Neural progenitor cell (in vitro differentiated cells): ENCODE measurements around the gene TMEM94. TPM values are rescaled to one million over a fixed set of nuclear protein-coding genes. Genes with fewer than 3 reads are reported as not detected.

Experiments
- DNase-seq: peaks from one replicate; pipeline ENCODE4 v3.0.0-alpha.2; 2016; ENCODE audit warnings: low spot score
- H2AFZ ChIP-seq: fragments of 200-600 bp; sonication (generic); replicated peaks from 2 replicates; pipeline ENCODE4 v1.6.1; 2016; ENCODE audit warnings: antibody characterized with exemption
- H3F3A ChIP-seq: fragments of 200-600 bp; sonication (generic); 2 replicates; pipeline ENCODE4 v1.6.1; 2016; ENCODE audit warnings: antibody characterized with exemption, low read depth
- H3K27ac ChIP-seq: fragments of 200-600 bp; sonication (generic); 2 replicates; pipeline ENCODE4 v1.5.1; 2016; ENCODE audit warnings: mild to moderate bottlenecking
- H3K27me3 ChIP-seq: fragments of 200-600 bp; sonication (generic); 2 replicates; pipeline ENCODE4 v1.6.1; 2016; ENCODE audit warnings: mild to moderate bottlenecking, moderate library complexity
- H3K36me3 ChIP-seq: fragments of 200-600 bp; sonication (generic); 2 replicates; pipeline ENCODE4 v1.5.1; 2016
- H3K4me1 ChIP-seq: fragments of 200-600 bp; sonication (generic); 2 replicates; pipeline ENCODE4 v1.6.1; 2016; ENCODE audit warnings: mixed run types
- H3K4me2 ChIP-seq: fragments of 200-600 bp; sonication (generic); 2 replicates; pipeline ENCODE4 v1.6.1; 2016
- H3K4me3 ChIP-seq: fragments of 200-600 bp; sonication (generic); 2 replicates; pipeline ENCODE4 v1.5.1; 2016
- H3K79me2 ChIP-seq: fragments of 200-600 bp; sonication (generic); 2 replicates; pipeline ENCODE4 v1.6.1; 2016; ENCODE audit warnings: low read depth
- H3K9ac ChIP-seq: fragments of 200-600 bp; sonication (generic); 2 replicates; pipeline ENCODE4 v1.6.1; 2016
- H3K9me3 ChIP-seq: fragments of 200-600 bp; sonication (generic); 2 replicates; pipeline ENCODE4 v1.5.1; 2016; ENCODE audit warnings: low read depth
- H4K20me1 ChIP-seq: fragments of 200-600 bp; sonication (generic); 2 replicates; pipeline ENCODE4 v1.6.1; 2016; ENCODE audit warnings: low read depth
- H3K27ac Mint-ChIP-seq: 3 replicates; pipeline ENCODE4 v1.8.0; 2021; ENCODE audit warnings: mixed read lengths
- H3K27me3 Mint-ChIP-seq: 2 replicates; pipeline ENCODE4 v1.8.0; 2022; ENCODE audit warnings: low read depth, mild to moderate bottlenecking, inconsistent platforms, moderate library complexity, mixed read lengths; ENCODE audit not compliant: insufficient read depth
- H3K36me3 Mint-ChIP-seq: 3 replicates; pipeline ENCODE4 v1.8.0; 2021; ENCODE audit warnings: mixed read lengths
- H3K4me1 Mint-ChIP-seq: 3 replicates; pipeline ENCODE4 v1.8.0; 2021; ENCODE audit warnings: mixed read lengths
- H3K4me3 Mint-ChIP-seq: 3 replicates; pipeline ENCODE4 v1.8.0; 2021; ENCODE audit warnings: mild to moderate bottlenecking, moderate library complexity, mixed read lengths
- H3K9me3 Mint-ChIP-seq: 3 replicates; pipeline ENCODE4 v1.8.0; 2020; ENCODE audit warnings: mixed read lengths
- EZH2 ChIP-seq: fragments of 200-600 bp; sonication (generic); IDR thresholded peaks from 2 replicates; pipeline ENCODE4 v1.6.1; 2017; ENCODE audit warnings: antibody characterized with exemption, mild to moderate bottlenecking, moderate library complexity
- EZH2phosphoT487 ChIP-seq: fragments of 200-600 bp; sonication (generic); IDR thresholded peaks from 2 replicates; pipeline ENCODE4 v1.6.1; 2017; ENCODE audit warnings: antibody characterized with exemption
- total RNA-seq: library from RNA; depleted of rRNA; stranded (reverse); fragments of >200 nt; gene quantifications from 2 replicates; pipeline ENCODE4 v1.2.3, GENCODE V29; 2015; ENCODE audit warnings: low replicate concordance
- TF ChIP-seq, protein P1 (sequence below): fragments of 200-600 bp; sonication (generic); IDR thresholded peaks from 2 replicates; pipeline ENCODE4 v1.5.1; 2017; ENCODE audit warnings: antibody characterized with exemption, mild to moderate bottlenecking

TMEM94 gene
- total RNA-seq, 1 donor from 2014 or later, result 23.6 TPM

DNA sequence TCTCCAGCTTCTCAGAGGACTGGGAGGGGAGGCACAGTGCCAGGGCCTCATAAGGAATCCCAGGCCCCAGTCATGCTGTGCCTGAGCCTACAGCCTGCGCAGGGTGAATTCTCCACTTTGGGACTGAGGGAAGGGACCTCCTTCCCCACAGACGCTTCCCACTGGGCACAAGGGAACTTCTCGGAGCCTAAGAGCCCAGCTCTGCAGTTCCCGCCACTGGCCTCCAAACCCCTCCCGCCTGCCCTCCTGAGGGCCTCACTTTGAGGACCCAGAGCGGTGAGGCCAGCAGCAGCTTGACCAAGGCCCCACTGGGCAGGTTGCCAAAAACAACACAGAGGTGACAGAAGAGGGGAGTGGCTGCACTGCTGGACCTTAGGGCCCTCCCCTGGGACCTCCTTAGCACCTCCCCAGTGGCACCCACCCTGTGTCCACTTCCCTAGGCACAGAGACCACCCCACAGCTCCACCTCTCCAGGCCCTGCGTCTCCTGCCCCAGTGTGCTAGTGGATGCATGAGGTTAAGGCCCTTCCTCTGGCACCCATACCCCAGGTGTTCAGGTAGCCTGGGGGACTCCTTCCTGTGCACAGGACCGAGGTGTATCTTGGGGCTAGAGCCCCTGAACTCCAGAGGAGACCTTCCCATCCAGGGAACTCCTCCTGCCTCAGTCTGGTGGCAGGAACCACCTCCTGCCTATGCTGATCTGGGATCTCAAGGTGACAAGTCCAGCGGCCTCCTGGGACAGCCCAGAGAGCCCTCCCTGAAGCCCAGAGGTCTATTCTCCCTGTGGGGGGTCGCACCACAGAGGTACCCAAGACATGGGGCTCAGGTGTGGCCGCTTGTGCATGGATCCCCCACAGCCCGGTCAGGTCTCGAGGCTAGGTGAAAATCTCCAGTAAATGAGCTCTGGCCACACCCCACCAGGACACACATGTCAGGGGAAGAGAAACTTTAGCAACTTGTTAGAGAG is 55.5 kb downstream of the TMEM94 start:
- Mint-ChIP-seq H3K4me3 (peak overlapping the region; percentile 35), H3K4me1 (peaks cover 20% of the 10 kb centered on the region), H3K36me3 (peaks cover 2% of the 10 kb centered on the region), H3K27me3 (peaks cover 5% of the 10 kb centered on the region), H3K9me3 (no peaks in the 10 kb centered on the region), H3K27ac (no peak overlapping the region)
- H2AFZ ChIP-seq, result no peak overlapping the region
- H3K9ac ChIP-seq, result no peak overlapping the region
- no peaks in the 10 kb centered on the region for H3F3A ChIP-seq
- H3K4me3 ChIP-seq, result no peak overlapping the region
- H3K4me1 ChIP-seq, result no peaks in the 10 kb centered on the region
- H3K79me2 ChIP-seq, result peaks cover 18% of the 10 kb centered on the region
- no peak for DNase-seq
- H3K9me3 ChIP-seq, result no peaks in the 10 kb centered on the region
- no peaks in the 10 kb centered on the region for H3K36me3 ChIP-seq
- no peaks in the 10 kb centered on the region for H3K27me3 ChIP-seq
- no peak overlapping the region for H3K27ac ChIP-seq
- peaks cover 29% of the 10 kb centered on the region for H4K20me1 ChIP-seq
- H3K4me2 ChIP-seq, result no peak overlapping the region
- no peak for TF ChIP-seq EZH2phosphoT487
- no peak for TF ChIP-seq EZH2

DNA sequence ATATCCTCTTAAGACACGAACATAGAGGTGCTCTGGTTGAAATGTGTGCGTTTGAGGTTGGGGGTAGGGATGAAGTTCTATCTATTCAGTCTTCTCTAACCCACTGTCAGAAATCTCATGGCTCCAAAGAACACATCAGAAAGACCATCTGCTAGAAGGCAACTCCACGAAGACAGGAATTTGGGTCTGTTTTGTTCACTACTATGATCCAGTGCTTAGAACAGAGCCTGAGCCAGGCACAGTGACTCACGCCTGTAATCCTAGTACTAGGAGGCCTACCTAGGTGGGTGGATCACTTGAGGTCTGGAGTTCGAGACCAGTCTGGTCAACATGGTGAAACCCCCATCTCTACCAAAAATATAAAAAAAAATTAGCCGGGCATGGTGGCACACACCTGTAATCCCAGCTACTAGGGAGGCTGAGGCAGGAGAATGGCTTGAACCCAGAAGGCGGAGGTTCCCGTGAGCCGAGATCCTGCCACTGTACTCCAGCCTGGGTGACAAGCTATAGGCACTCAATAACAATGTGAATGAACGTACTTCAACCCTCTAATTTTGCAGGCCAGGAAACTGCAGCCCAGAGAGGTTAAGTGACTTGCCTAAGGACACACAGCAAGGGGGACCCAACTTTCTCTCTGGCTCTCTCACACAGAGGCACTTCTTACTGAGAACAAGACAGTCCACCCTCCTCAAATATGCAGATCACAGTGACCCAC is 56.6 kb downstream of the TMEM94 start:
- no peaks in the 10 kb centered on the region for H3K27me3 ChIP-seq
- no peaks in the 10 kb centered on the region for H3K36me3 ChIP-seq
- TF ChIP-seq, protein P1, sequence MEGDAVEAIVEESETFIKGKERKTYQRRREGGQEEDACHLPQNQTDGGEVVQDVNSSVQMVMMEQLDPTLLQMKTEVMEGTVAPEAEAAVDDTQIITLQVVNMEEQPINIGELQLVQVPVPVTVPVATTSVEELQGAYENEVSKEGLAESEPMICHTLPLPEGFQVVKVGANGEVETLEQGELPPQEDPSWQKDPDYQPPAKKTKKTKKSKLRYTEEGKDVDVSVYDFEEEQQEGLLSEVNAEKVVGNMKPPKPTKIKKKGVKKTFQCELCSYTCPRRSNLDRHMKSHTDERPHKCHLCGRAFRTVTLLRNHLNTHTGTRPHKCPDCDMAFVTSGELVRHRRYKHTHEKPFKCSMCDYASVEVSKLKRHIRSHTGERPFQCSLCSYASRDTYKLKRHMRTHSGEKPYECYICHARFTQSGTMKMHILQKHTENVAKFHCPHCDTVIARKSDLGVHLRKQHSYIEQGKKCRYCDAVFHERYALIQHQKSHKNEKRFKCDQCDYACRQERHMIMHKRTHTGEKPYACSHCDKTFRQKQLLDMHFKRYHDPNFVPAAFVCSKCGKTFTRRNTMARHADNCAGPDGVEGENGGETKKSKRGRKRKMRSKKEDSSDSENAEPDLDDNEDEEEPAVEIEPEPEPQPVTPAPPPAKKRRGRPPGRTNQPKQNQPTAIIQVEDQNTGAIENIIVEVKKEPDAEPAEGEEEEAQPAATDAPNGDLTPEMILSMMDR, result no peak
- TF ChIP-seq EZH2phosphoT487 (no peak), EZH2 (no peak)
- no peaks in the 10 kb centered on the region for H3K4me1 ChIP-seq
- H3K27ac ChIP-seq, result no peak overlapping the region
- peaks cover 18% of the 10 kb centered on the region for H3K79me2 ChIP-seq
- H3K4me2 ChIP-seq, result no peak overlapping the region
- no peak for DNase-seq
- peaks cover 5% of the 10 kb centered on the region for H3K36me3 Mint-ChIP-seq
- H3K4me3 ChIP-seq, result no peak overlapping the region
- peaks cover 3% of the 10 kb centered on the region for H3K27me3 Mint-ChIP-seq
- peak overlapping the region; percentile 25 for H3K27ac Mint-ChIP-seq
- no peaks in the 10 kb centered on the region for H3K9me3 ChIP-seq
- H2AFZ ChIP-seq, result no peak overlapping the region
- peak overlapping the region; percentile 89 for H3K4me3 Mint-ChIP-seq
- no peak overlapping the region for H3K9ac ChIP-seq
- H3F3A ChIP-seq, result peaks cover 7% of the 10 kb centered on the region
- H4K20me1 ChIP-seq, result peaks cover 41% of the 10 kb centered on the region
- H3K9me3 Mint-ChIP-seq, result no peaks in the 10 kb centered on the region
- H3K4me1 Mint-ChIP-seq, result peaks cover 31% of the 10 kb centered on the region

DNA sequence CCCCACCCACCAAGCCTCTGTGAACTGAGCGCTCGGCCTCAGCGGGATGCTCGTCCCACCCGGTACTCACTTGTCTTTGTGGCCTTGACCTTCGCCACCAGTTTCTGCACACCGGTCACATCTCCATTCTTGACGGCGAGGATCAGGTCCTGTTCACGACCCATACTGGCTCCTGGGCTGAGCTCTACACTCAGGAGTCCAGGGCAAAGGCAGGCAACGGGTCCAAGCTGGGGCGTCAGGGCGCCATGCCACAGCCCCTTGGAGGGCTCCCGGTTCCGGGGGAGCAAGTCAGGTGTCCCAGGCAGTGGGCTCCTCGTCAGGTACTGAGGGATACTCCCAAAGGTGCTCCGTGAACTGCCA is 57.2 kb downstream of the TMEM94 start:
- Histone ChIP-seq H3K79me2 (peaks cover 18% of the 10 kb centered on the region), H3K4me2 (no peak overlapping the region), H3K9ac (no peak overlapping the region), H3F3A (peaks cover 7% of the 10 kb centered on the region), H3K27ac (no peak overlapping the region), H2AFZ (no peak overlapping the region), H3K27me3 (no peaks in the 10 kb centered on the region), H3K36me3 (no peaks in the 10 kb centered on the region), H3K9me3 (no peaks in the 10 kb centered on the region), H3K4me1 (no peaks in the 10 kb centered on the region), H3K4me3 (no peak overlapping the region), H4K20me1 (peaks cover 44% of the 10 kb centered on the region)
- Mint-ChIP-seq H3K27me3 (peaks cover 3% of the 10 kb centered on the region), H3K9me3 (no peaks in the 10 kb centered on the region), H3K4me1 (peaks cover 33% of the 10 kb centered on the region), H3K36me3 (peaks cover 8% of the 10 kb centered on the region), H3K27ac (peak overlapping the region; percentile 25), H3K4me3 (peak overlapping the region; percentile 89)
- TF ChIP-seq EZH2phosphoT487 (no peak), EZH2 (no peak)
- TF ChIP-seq, protein P1, result no peak
- no peak for DNase-seq
